Hepatocyte (in vitro differentiated cells): ENCODE measurements around the gene URM1. TPM values are rescaled to one million over a fixed set of nuclear protein-coding genes. Genes with fewer than 3 reads are reported as not detected.
"Not testable (repeated sequence)": the region's sequence is repeated elsewhere in the genome, so short reads cannot be mapped to it uniquely, and the experiment has no call there.

Experiments
- DNase-seq: peaks from one replicate; pipeline ENCODE4 v3.0.0-alpha.2; 2016; ENCODE audit warnings: low spot score
- H2AFZ ChIP-seq: fragments of 200-600 bp; sonication (generic); 2 replicates; pipeline ENCODE4 v1.6.0; 2016; ENCODE audit warnings: antibody characterized with exemption, mild to moderate bottlenecking
- H3K27ac ChIP-seq: fragments of 200-600 bp; sonication (generic); 2 replicates; pipeline ENCODE4 v1.5.1; 2016; ENCODE audit warnings: mild to moderate bottlenecking
- H3K27me3 ChIP-seq: fragments of 200-600 bp; sonication (generic); 2 replicates; pipeline ENCODE4 v1.6.1; 2016
- H3K36me3 ChIP-seq: fragments of 200-600 bp; sonication (generic); replicated peaks from 2 replicates; pipeline ENCODE4 v1.5.1; 2016; ENCODE audit warnings: low read depth; ENCODE audit not compliant: insufficient read depth
- H3K4me1 ChIP-seq: fragments of 200-600 bp; sonication (generic); 2 replicates; pipeline ENCODE4 v1.5.1; 2016; ENCODE audit warnings: mild to moderate bottlenecking, moderate library complexity; ENCODE audit not compliant: insufficient read depth
- H3K4me2 ChIP-seq: fragments of 200-600 bp; sonication (generic); 2 replicates; pipeline ENCODE4 v1.6.0; 2016
- H3K4me3 ChIP-seq: fragments of 200-600 bp; sonication (generic); 2 replicates; pipeline ENCODE4 v1.5.1; 2016; ENCODE audit warnings: mild to moderate bottlenecking
- H3K79me2 ChIP-seq: fragments of 200-600 bp; sonication (generic); 2 replicates; pipeline ENCODE4 v1.6.0; 2017; ENCODE audit warnings: mild to moderate bottlenecking
- H3K9me2 ChIP-seq: fragments of 200-600 bp; sonication (generic); replicated peaks from 2 replicates; pipeline ENCODE4 v1.6.0; 2017; ENCODE audit warnings: mild to moderate bottlenecking; ENCODE audit not compliant: insufficient read depth
- H3K9me3 ChIP-seq: fragments of 200-600 bp; sonication (generic); 2 replicates; pipeline ENCODE4 v1.5.1; 2016; ENCODE audit warnings: low read depth, mild to moderate bottlenecking
- H4K20me1 ChIP-seq: fragments of 200-600 bp; sonication (generic); 2 replicates; pipeline ENCODE4 v1.6.0; 2016; ENCODE audit warnings: mild to moderate bottlenecking; ENCODE audit not compliant: insufficient read depth, poor library complexity, severe bottlenecking
- CTCF ChIP-seq: fragments of 200-600 bp; sonication (generic); IDR thresholded peaks from 2 replicates; pipeline ENCODE4 v1.5.1; 2016; ENCODE audit warnings: antibody characterized with exemption, mild to moderate bottlenecking; ENCODE audit not compliant: poor library complexity
- EZH2 ChIP-seq: fragments of 200-600 bp; sonication (generic); IDR thresholded peaks from 2 replicates; pipeline ENCODE4 v1.6.1; 2016; ENCODE audit warnings: antibody characterized with exemption, mild to moderate bottlenecking, borderline replicate concordance
- EZH2phosphoT487 ChIP-seq: fragments of 200-600 bp; sonication (generic); IDR thresholded peaks from one replicate; pipeline ENCODE4 v1.6.1; 2018; ENCODE audit warnings: antibody characterized with exemption, mild to moderate bottlenecking, low read depth, moderate library complexity; ENCODE audit not compliant: unreplicated experiment, severe bottlenecking
- WGBS: methylation state at CpG from one replicate; pipeline ENCODE4 v1.1.6; 2016; ENCODE audit warnings: low lambda C conversion rate; ENCODE audit errors: missing lambda C conversion rate; 5-methylcytosine and 5-hydroxymethylcytosine counted together
- polyA plus RNA-seq: library from polyadenylated mRNA; unstranded; fragments of >200 nt; fragmentation: Nextera tagmentation; extraction: Ambion mirVana; gene quantifications from 2 replicates; pipeline ENCODE4 v1.2.1, GENCODE V29; 2016
- total RNA-seq: library from RNA; depleted of rRNA; stranded (reverse); fragments of >200 nt; gene quantifications from 2 replicates; pipeline ENCODE4 v1.2.3, GENCODE V29; 2014

Gene URM1
- total and polyA plus RNA-seq, 2 experiments from 2014 or later: 32.7 to 55.7 TPM

- H3K27ac ChIP-seq: no peak overlapping the region
These were observed 51.6 kb downstream of the URM1 start for GRCh38 chr9:128422783-128423150.

GRCh38 chr9:128423356-128423755 lies 52.2 kb downstream of the URM1 start:
- not testable (repeated sequence) for H3K36me3 ChIP-seq, H3K9me2 ChIP-seq, H3K27ac ChIP-seq, H3K9me3 ChIP-seq, H4K20me1 ChIP-seq, H2AFZ ChIP-seq, DNase-seq, H3K4me2 ChIP-seq, H3K4me3 ChIP-seq, H3K27me3 ChIP-seq, H3K79me2 ChIP-seq
- 85% methylated on average over 6 of the region's 6 CpGs for WGBS
- H3K4me1 ChIP-seq: peaks cover 12% of the 10 kb centered on the region

More at GRCh38 chr9:128422783-128423150, 51.6 kb downstream of the URM1 start:
- no peak overlapping the region for H2AFZ ChIP-seq
- no peak overlapping the region for H3K4me3 ChIP-seq
- no peaks in the 10 kb centered on the region for H3K27me3 ChIP-seq
- DNase-seq: no peak
- H3K79me2 ChIP-seq: no peaks in the 10 kb centered on the region
- H3K36me3 ChIP-seq: no peaks in the 10 kb centered on the region
- no peaks in the 10 kb centered on the region for H3K9me2 ChIP-seq
- TF ChIP-seq CTCF (no peak), EZH2phosphoT487 (no peak), EZH2 (no peak)
- WGBS: 93% methylated on average over 5 of the region's 5 CpGs
- no peaks in the 10 kb centered on the region for H4K20me1 ChIP-seq
- H3K9me3 ChIP-seq: no peaks in the 10 kb centered on the region
- H3K4me1 ChIP-seq: peaks cover 12% of the 10 kb centered on the region
- H3K4me2 ChIP-seq: no peak overlapping the region

- H3K27ac ChIP-seq: no peak overlapping the region
- H3K36me3 ChIP-seq: no peaks in the 10 kb centered on the region
- H3K79me2 ChIP-seq: no peaks in the 10 kb centered on the region
These were observed 53.1 kb downstream of the URM1 start for GRCh38 chr9:128424268-128424780.

More at GRCh38 chr9:128424268-128424780, 53.1 kb downstream of the URM1 start:
- Histone ChIP-seq H3K9me3 (no peaks in the 10 kb centered on the region), H3K9me2 (no peaks in the 10 kb centered on the region), H2AFZ (no peak overlapping the region), H4K20me1 (no peaks in the 10 kb centered on the region), H3K4me1 (peaks cover 7% of the 10 kb centered on the region), H3K4me2 (no peak overlapping the region), H3K4me3 (no peak overlapping the region), H3K27me3 (no peaks in the 10 kb centered on the region)
- WGBS: 96% methylated on average over 15 of the region's 15 CpGs
- TF ChIP-seq EZH2phosphoT487 (no peak), CTCF (no peak), EZH2 (no peak)
- no peak for DNase-seq
